ENCODE results near the gene MACF1. TPM values are rescaled to one million over a fixed set of nuclear protein-coding genes. Genes with fewer than 3 reads are reported as not detected.
"Not testable (repeated sequence)": the region's sequence is repeated elsewhere in the genome, so short reads cannot be mapped to it uniquely, and the experiment has no call there.

MACF1 gene
- total RNA-seq, 2 donors from 2014 or later: 510 to 525 TPM

GRCh38 chr1:39498821-39499220 is 294.3 kb downstream of the MACF1 start:
- DNase-seq; H3K4me1 Mint-ChIP-seq; H3K9me3 ChIP-seq (ENCODE audit: control insufficient read depth, low read length, poor library complexity, severe bottlenecking); H3K4me3 Mint-ChIP-seq; H3K27ac Mint-ChIP-seq; ATAC-seq; H3K36me3 Mint-ChIP-seq (ENCODE audit: low read depth): not testable (repeated sequence)
- H3K27me3 Mint-ChIP-seq: peaks cover 20% of the 10 kb centered on the region

- no peaks in the 10 kb centered on the region for H3K36me3 Mint-ChIP-seq (ENCODE audit: low read depth)
- no peaks in the 10 kb centered on the region for H3K9me3 ChIP-seq (ENCODE audit: control insufficient read depth, low read length, poor library complexity, severe bottlenecking)
- DNase-seq: no peak
Measured at GRCh38 chr1:39499668-39500067, 295.2 kb downstream of the MACF1 start.

DNA sequence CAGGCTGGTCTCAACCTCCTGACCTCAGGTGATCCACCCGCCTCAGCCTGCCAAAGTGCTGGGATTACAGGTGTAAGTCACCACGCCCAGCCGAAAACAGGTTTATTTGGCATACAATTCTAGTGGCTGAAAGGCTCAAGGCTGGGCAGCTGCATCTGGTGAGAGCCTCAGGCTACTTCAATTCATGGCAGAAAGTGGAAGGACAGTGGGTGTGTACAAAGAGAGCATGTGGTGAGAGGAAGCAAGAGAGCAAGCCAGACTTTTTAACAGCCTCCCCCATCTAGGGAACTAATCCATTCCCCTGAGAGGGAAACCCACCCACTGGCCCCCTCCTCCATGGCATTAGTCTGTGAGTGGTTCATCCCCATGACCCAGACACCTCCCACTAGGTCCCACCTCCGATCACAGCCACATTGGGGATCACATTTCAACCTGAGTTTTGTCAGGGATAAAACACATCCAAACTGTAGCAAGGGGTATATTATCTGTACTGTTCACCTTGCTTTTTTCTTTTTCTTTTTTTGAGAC is 296.4 kb downstream of the MACF1 start:
- Mint-ChIP-seq H3K4me1 (peaks cover 2% of the 10 kb centered on the region), H3K27ac (no peak overlapping the region), H3K4me3 (no peak overlapping the region), H3K27me3 (peaks cover 11% of the 10 kb centered on the region), H3K36me3 (ENCODE audit: low read depth) (no peaks in the 10 kb centered on the region)
- H3K9me3 ChIP-seq (ENCODE audit: control insufficient read depth, low read length, poor library complexity, severe bottlenecking): no peaks in the 10 kb centered on the region
- no peak for DNase-seq
- no peak for ATAC-seq

More at GRCh38 chr1:39499668-39500067, 295.2 kb downstream of the MACF1 start:
- H3K27ac Mint-ChIP-seq: no peak overlapping the region
- no peak for ATAC-seq
- H3K27me3 Mint-ChIP-seq: peaks cover 11% of the 10 kb centered on the region
- peaks cover 2% of the 10 kb centered on the region for H3K4me1 Mint-ChIP-seq
- no peak overlapping the region for H3K4me3 Mint-ChIP-seq

- DNase-seq: no peak
- no peaks in the 10 kb centered on the region for H3K36me3 Mint-ChIP-seq (ENCODE audit: low read depth)
- ATAC-seq: no peak
- no peaks in the 10 kb centered on the region for H3K9me3 ChIP-seq (ENCODE audit: control insufficient read depth, low read length, poor library complexity, severe bottlenecking)
- no peak overlapping the region for H3K4me3 Mint-ChIP-seq
- peaks cover 3% of the 10 kb centered on the region for H3K4me1 Mint-ChIP-seq
- peaks cover 8% of the 10 kb centered on the region for H3K27me3 Mint-ChIP-seq
- no peak overlapping the region for H3K27ac Mint-ChIP-seq
Measured at GRCh38 chr1:39501666-39502065, 297.2 kb downstream of the MACF1 start.

DNA sequence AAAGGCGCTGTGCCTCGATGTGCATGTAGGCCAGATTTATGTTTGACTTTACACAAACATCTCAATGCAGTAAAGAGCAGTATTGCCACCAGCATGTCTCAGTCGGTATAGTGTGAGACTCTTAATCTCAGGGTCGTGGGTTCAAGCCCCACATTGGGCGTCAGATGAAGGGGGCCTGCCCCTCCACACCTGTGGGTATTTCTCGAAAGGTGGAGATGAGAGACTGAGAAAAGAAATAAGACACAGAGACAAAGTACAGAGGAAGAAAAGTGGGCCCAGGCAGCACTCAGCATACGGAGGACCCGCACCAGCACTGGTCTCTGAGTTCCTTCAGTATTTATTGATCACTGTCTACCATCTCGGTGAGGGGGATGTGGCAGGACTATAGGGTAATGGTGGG is 299.9 kb downstream of the MACF1 start:
- ATAC-seq; H3K4me3 Mint-ChIP-seq; H3K27ac Mint-ChIP-seq; H3K36me3 Mint-ChIP-seq (ENCODE audit: low read depth); H3K4me1 Mint-ChIP-seq; H3K27me3 Mint-ChIP-seq; DNase-seq; H3K9me3 ChIP-seq (ENCODE audit: control insufficient read depth, low read length, poor library complexity, severe bottlenecking): not testable (repeated sequence)

DNA sequence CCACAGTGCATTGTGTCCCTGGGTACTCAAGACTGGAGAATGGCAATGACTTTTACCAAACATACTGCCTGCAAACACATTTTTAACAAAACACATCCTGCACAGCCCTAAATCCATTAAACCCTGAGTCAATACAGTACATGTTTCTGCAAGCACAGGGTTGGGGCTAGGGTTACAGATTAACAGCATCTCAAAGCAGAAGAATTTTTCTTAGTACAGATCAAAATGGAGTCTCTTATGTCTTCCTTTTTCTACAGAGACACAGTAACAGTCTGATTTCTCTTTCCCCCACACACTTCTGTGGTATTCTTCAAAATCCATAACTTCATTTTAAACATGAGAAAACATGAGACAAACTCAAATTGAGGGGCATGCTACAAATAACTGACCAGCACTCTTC is 300.8 kb downstream of the MACF1 start:
- no peak for ATAC-seq
- Mint-ChIP-seq H3K4me1 (peaks cover 10% of the 10 kb centered on the region), H3K27me3 (peaks cover 8% of the 10 kb centered on the region), H3K27ac (no peak overlapping the region), H3K36me3 (ENCODE audit: low read depth) (no peaks in the 10 kb centered on the region), H3K4me3 (no peak overlapping the region)
- no peak for DNase-seq
- H3K9me3 ChIP-seq (ENCODE audit: control insufficient read depth, low read length, poor library complexity, severe bottlenecking): no peaks in the 10 kb centered on the region

- Mint-ChIP-seq H3K27ac (no peak overlapping the region), H3K36me3 (ENCODE audit: low read depth) (no peaks in the 10 kb centered on the region), H3K27me3 (peaks cover 8% of the 10 kb centered on the region), H3K4me1 (peaks cover 12% of the 10 kb centered on the region), H3K4me3 (no peak overlapping the region)
- DNase-seq: no peak
- ATAC-seq: no peak
- no peaks in the 10 kb centered on the region for H3K9me3 ChIP-seq (ENCODE audit: control insufficient read depth, low read length, poor library complexity, severe bottlenecking)
Measured at GRCh38 chr1:39507230-39507928, 302.9 kb downstream of the MACF1 start.

GRCh38 chr1:39508266-39508665 is 303.8 kb downstream of the MACF1 start:
- H3K4me3 Mint-ChIP-seq: no peak overlapping the region
- DNase-seq: no peak
- H3K36me3 Mint-ChIP-seq (ENCODE audit: low read depth): no peaks in the 10 kb centered on the region
- H3K9me3 ChIP-seq (ENCODE audit: control insufficient read depth, low read length, poor library complexity, severe bottlenecking): no peaks in the 10 kb centered on the region
- H3K4me1 Mint-ChIP-seq: peaks cover 12% of the 10 kb centered on the region
- peaks cover 8% of the 10 kb centered on the region for H3K27me3 Mint-ChIP-seq
- H3K27ac Mint-ChIP-seq: no peak overlapping the region
- ATAC-seq: no peak

DNA sequence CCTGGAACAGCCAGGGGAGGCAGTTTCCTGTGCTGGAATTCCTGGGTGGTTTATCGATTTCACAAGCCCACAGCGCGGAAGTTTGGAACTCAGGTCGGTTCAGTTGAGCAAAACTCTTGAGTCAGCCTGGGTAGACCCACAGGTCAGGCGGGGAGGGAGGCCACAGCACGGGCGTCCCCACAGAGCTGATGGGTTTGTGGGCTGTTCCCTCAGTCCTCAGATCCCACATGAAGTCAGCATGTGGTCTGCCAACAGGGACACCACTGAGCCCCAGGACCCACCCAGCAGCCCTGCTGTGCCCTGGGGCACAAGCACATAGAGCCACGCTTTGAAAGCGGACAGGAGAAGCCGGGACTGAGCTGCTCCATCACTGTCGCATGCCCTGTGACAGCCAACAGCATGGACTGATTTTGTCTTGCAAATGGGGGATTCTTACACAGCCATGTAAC is 304.4 kb downstream of the MACF1 start:
- no peaks in the 10 kb centered on the region for H3K36me3 Mint-ChIP-seq (ENCODE audit: low read depth)
- H3K27ac Mint-ChIP-seq: peak overlapping the region; percentile 94
- peaks cover 8% of the 10 kb centered on the region for H3K27me3 Mint-ChIP-seq
- H3K4me3 Mint-ChIP-seq: peak overlapping the region; percentile 76
- DNase-seq: no peak
- ATAC-seq: peak; percentile 13
- peaks cover 12% of the 10 kb centered on the region for H3K4me1 Mint-ChIP-seq
- no peaks in the 10 kb centered on the region for H3K9me3 ChIP-seq (ENCODE audit: control insufficient read depth, low read length, poor library complexity, severe bottlenecking)

DNA sequence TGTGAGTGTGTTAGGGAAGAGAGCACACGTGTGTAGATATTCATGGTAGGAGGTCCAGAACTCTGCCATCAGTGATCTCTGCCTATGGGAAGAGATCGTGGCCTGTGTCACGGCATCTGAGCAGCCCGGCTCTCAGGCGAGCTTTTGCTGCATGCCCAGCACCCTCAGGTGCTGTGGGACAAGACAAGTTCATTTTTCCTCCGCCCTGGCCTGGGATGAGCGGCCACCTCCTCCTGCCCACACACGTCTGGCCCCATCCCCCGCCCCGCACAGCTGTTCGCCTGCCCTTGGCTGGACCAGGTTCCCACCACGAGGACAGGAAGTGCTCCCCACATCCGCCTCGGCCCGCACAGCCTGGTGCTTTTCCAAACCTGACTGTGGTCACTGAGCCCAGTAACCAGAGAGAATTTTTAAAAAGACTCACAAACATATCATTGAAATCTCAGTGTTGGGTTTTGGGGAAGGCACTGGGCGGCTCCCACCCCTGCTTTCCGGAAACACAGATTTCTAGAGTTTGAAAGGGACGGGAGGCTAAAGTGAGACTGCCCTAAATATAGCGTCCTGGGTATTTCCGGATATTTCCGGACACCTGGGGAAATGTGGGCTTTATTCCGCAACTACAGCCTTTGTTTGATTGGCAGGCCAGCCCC is 305.0 kb downstream of the MACF1 start:
- DNase-seq (no peak), ATAC-seq (peak; percentile 38)
- Mint-ChIP-seq H3K4me1 (peaks cover 12% of the 10 kb centered on the region), H3K27me3 (peaks cover 8% of the 10 kb centered on the region), H3K27ac (peak overlapping the region; percentile 94), H3K36me3 (ENCODE audit: low read depth) (no peaks in the 10 kb centered on the region), H3K4me3 (peak overlapping the region; percentile 76)
- no peaks in the 10 kb centered on the region for H3K9me3 ChIP-seq (ENCODE audit: control insufficient read depth, low read length, poor library complexity, severe bottlenecking)

DNA sequence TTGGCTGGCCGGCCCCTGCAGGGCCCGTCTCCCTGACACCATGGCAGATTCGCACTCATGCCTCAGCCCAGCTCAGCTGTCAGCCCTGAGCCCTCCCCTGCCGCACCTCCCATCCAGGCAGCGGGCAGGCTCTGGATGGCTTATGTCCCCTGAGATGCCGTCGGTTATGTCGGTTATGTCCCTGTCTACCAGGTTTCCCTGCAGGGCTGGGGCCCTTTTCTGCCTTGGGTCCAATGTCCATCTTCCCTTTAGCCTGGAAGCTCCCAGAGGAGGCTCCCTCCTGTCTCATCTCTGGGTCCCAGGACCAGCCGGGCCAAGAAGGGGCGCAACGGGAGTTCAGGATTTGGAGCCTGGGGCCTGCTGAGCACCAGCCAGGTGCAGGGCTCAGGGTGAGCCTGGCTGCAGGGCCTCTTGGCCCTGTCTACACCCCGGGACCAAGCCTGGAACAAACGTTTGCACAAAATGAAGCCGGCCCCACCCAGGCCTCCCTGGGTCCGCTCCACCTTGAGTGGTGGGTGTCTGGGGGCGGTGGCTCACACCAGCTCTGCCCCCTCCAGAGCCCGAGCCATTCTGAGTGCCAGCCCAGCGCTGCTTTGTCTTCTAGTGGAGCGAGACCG is 306.2 kb downstream of the MACF1 start:
- H3K36me3 Mint-ChIP-seq (ENCODE audit: low read depth); H3K27me3 Mint-ChIP-seq; H3K9me3 ChIP-seq (ENCODE audit: control insufficient read depth, low read length, poor library complexity, severe bottlenecking); DNase-seq; ATAC-seq; H3K4me3 Mint-ChIP-seq; H3K27ac Mint-ChIP-seq: not testable (repeated sequence)
- peaks cover 12% of the 10 kb centered on the region for H3K4me1 Mint-ChIP-seq

- not testable (repeated sequence) for H3K27ac Mint-ChIP-seq; H3K4me3 Mint-ChIP-seq; DNase-seq; H3K36me3 Mint-ChIP-seq (ENCODE audit: low read depth); H3K9me3 ChIP-seq (ENCODE audit: control insufficient read depth, low read length, poor library complexity, severe bottlenecking); ATAC-seq; H3K27me3 Mint-ChIP-seq
- H3K4me1 Mint-ChIP-seq: peaks cover 12% of the 10 kb centered on the region
Measured at GRCh38 chr1:39511477-39511876, 307.0 kb downstream of the MACF1 start.

- not testable (repeated sequence) for H3K4me1 Mint-ChIP-seq
- peak; percentile 43 for ATAC-seq
Measured at GRCh38 chr1:39512234-39512847, 307.8 kb downstream of the MACF1 start.

More at GRCh38 chr1:39512234-39512847, 307.8 kb downstream of the MACF1 start:
- H3K27ac Mint-ChIP-seq; DNase-seq; H3K4me3 Mint-ChIP-seq; H3K36me3 Mint-ChIP-seq (ENCODE audit: low read depth); H3K9me3 ChIP-seq (ENCODE audit: control insufficient read depth, low read length, poor library complexity, severe bottlenecking); H3K27me3 Mint-ChIP-seq: not testable (repeated sequence)

Data from T-helper 17 cell (primary cell).